ENCODE data around the gene LPXN.

Gene LPXN

GRCh38 chr11:58524232-58525036, 51.2 kb downstream of the LPXN start:
- no peak for DNase-seq (ENCODE audit: low read depth in 2 of 2)

- DNase-seq (ENCODE audit: low read depth in 2 of 2): no peak
Measured at GRCh38 chr11:58513747-58514367, 61.8 kb downstream of the LPXN start.

- DNase-seq (ENCODE audit: low read depth in 2 of 2): no peak
Measured at GRCh38 chr11:58511636-58512035, 64.0 kb downstream of the LPXN start.

- no peak for DNase-seq (ENCODE audit: low read depth in 2 of 2)
Measured at GRCh38 chr11:58509748-58510147, 65.9 kb downstream of the LPXN start.

- no peak for DNase-seq (ENCODE audit: low read depth in 2 of 2)
Measured at GRCh38 chr11:58508814-58509213, 66.8 kb downstream of the LPXN start.

GRCh38 chr11:58508005-58508404, 67.7 kb downstream of the LPXN start, which contains the start of gene OR5B21:
OR5B21 (minus strand) TSS chr11:58508105; CDS start chr11:58508105, 0 bp downstream.
- DNase-seq (ENCODE audit: low read depth in 2 of 2): no peak

- DNase-seq (ENCODE audit: low read depth in 2 of 2): no peak
Measured at GRCh38 chr11:58507355-58507754, 68.3 kb downstream of the LPXN start.

- DNase-seq (ENCODE audit: low read depth in 2 of 2): no peak
Measured at GRCh38 chr11:58506935-58507334, 68.7 kb downstream of the LPXN start.

- no peak for DNase-seq (ENCODE audit: low read depth in 2 of 2)
Measured at GRCh38 chr11:58505849-58506248, 69.8 kb downstream of the LPXN start.

- no peak for DNase-seq (ENCODE audit: low read depth in 2 of 2)
Measured at GRCh38 chr11:58504232-58504631, 71.4 kb downstream of the LPXN start.

- no peak for DNase-seq (ENCODE audit: low read depth in 2 of 2)
Measured at GRCh38 chr11:58503361-58503856, 72.2 kb downstream of the LPXN start.

- DNase-seq (ENCODE audit: low read depth in 2 of 2): no peak
Measured at GRCh38 chr11:58502004-58502403, 73.7 kb downstream of the LPXN start.

GRCh38 chr11:58498464-58498863, 77.2 kb downstream of the LPXN start:
- no peak for DNase-seq (ENCODE audit: low read depth in 2 of 2)

- no peak for DNase-seq (ENCODE audit: low read depth in 2 of 2)
Measured at GRCh38 chr11:58497951-58498350, 77.7 kb downstream of the LPXN start.

GRCh38 chr11:58495906-58496305, 79.8 kb downstream of the LPXN start:
- no peak for DNase-seq (ENCODE audit: low read depth in 2 of 2)

GRCh38 chr11:58494101-58494500, 81.6 kb downstream of the LPXN start:
- DNase-seq (ENCODE audit: low read depth in 2 of 2): no peak

GRCh38 chr11:58493676-58494075, 82.0 kb downstream of the LPXN start:
- no peak for DNase-seq (ENCODE audit: low read depth in 2 of 2)

GRCh38 chr11:58490827-58491226, 84.8 kb downstream of the LPXN start:
- no peak for DNase-seq (ENCODE audit: low read depth in 2 of 2)

GRCh38 chr11:58487170-58487569, 88.5 kb downstream of the LPXN start:
- no peak for DNase-seq (ENCODE audit: low read depth in 2 of 2)

GRCh38 chr11:58485961-58486360, 89.7 kb downstream of the LPXN start:
- no peak for DNase-seq (ENCODE audit: low read depth in 2 of 2)
